GM19035 (cell line): ENCODE data around the gene CDK11B.
"Not testable (repeated sequence)": the region's sequence is repeated elsewhere in the genome, so short reads cannot be mapped to it uniquely, and the experiment has no call there.

Experiments used
- ATAC-seq: cut with Tn5 transposase; IDR thresholded peaks from one replicate; pipeline ENCODE4 v1.9.1; 2021; ENCODE audit not compliant: unreplicated experiment

CDK11B gene

DNA sequence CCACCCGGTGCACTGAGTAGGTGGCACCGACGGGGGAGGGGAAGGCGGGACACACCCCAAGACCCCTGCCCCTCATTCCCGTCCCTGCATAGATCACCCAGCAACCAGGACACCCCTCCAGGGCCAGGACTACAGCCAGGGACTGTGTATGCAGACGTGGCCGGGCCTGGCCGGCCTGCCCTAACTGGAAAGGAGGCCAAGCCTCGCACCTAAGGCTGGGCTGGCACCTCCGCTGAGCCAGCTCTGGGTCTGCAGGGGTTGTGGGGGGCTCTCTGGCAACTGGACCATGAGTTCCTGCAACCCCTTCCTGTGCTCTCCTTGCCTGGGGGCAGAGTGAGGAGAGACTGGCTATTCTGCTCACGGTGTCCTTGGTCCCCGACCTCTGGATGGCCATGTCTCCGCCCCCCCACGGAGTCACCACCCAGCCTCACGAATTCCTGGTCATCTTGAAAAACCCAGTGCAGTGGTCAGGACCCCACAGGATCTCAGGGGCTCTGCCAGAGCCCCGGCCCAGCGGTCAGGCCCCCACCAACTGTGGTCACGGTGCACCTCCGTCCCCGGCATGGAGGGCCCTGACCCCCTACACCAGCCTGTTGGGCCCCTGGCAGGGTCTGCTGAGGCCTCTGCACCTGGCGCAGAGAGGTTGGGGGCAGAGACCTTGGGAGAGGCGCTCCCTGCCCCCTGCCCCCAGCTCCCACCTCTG lies 57.8 kb downstream of the CDK11B start:
- no peak for ATAC-seq

DNA sequence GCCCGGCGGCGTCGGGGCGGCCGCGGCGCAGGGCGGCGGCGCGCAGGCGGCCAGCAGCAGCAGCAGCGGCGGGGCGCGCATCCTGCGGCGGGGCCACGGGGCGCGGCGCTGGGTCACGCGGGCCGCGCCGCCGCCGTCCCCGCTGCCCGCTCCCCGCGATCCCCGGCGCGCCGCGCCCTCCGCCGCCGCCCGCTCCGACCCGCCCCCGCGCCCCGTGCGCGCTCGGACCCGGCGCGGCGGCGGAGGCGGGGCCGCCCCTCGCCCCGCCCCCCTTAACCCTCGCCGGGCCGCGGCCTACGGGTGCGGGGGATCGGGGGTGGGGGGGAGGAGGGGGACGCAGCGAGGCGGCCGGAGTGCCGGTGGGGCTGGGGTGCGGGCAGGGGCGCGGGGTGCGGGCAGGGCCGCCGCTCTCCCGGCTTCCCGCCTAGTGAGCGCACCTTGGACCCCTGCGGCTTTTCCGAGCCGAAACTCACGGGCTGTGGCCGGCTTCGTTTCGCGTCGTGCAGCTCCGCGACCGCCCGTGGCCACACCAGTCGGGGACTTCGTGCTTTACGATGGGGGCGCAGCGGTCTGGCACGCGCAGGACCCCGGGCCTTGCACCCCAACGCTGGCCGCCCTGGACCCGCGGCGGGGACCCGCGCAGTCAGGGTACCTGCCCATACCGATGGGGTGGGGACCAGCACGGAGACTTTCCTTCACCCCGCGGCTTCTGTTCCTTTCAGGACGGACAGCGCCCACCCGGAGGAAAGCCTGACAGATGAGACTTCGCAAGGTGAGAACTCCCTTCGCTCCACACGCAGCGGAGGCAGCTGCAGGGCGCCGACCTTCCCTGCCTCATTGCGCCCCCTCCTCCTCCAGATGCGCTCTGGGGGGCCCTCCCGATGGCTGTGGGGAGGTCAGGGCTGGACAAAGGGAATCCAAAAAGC lies 58.6 kb downstream of the CDK11B start, which contains the start of gene FNDC10:
FNDC10 (minus strand) TSS at position 201 of the 926 bp plus-strand sequence; CDS start at position 81, 120 bp downstream.
- ATAC-seq: no peak

DNA sequence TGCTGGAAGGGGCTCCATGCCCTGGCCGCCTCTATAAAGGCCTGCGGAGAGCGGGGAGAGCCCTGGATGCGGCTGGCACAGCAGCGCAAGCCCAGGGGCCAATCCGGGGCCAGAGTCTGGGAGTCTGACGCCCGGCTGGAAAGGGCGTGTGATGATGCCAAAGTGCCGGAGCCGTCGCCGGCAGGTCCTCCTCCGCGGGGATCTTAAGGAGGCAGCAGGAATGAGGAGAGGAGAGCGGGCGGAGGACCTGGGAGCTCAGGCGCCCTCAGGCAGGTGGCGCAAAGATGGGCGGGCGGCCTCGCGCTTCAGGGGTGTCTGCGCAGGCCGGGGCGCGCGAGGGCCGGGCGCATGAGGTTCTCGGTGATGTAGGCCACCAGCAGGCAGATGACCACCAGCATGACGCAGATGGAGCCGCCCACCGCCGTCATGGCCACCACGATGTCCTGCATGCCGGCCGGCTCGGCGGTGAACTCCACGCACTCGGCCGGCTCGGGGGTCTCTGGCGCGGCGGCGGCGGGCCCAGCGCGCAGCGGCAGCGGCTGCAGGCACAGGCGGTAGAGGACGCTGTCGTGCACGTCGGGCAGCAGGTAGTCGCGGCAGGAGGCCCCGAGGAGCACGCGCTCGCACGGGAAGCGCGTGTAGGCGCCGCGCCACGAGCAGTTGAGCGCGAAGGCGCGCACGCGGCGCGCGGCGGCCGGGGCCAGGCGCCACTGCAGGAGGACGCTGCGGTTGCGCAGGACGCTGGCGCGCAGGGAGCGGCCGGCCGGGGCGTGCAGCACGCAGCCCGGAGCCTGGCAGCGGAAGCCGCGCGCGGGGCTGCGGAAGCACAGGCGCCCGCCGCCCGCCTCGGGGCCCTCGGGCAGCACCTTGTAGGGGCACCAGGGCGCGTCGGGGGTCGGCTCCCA lies 59.5 kb downstream of the CDK11B start:
- no peak for ATAC-seq

DNA sequence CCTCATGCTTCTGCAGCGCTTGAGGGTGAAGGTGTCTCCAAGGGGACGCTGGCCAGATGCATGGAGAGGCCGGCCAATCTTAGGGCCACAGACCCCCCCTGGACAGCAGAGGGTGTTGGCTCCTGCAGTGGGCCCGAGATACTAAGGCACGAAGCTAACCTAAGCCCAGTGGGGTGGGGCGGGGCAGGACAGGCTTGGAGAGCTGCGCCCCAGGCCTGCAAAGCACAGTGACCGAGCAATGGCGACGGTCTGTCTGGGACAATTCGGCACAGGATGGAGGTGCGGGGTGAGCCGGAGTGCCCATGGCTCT lies 60.1 kb downstream of the CDK11B start:
- no peak for ATAC-seq

DNA sequence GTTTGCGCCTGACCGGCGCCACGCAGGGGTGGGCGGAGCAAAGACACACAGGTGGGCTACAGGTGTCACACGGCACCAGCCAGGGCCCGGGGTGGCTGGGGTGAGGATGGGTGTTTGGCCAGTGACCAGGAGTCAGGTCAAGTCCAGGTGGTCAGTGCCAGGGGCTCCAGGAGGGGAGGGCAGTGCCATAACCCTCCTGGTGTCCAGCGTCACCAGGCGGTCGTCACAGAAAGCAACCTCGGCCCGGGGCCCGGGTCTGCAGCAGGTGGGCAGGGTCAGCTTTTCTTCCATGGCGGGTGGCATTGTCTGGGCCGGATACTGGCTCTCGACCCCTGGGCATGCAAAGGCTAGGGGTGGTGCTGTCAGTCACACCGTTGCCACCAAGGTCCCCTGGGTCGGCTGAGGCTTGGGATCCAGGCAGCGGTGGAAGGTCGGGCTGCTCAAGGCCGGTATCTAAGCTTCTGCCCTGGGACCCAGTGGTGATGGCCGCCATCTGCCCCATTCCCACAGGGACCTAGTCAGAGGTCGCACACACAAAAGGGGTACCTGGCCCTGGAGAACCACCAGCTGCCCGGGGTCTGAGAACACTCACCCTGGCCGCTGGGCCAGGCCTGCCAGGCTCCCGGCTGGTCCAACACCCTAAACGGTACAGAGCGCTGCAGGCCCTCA lies 60.6 kb downstream of the CDK11B start:
- no peak for ATAC-seq

DNA sequence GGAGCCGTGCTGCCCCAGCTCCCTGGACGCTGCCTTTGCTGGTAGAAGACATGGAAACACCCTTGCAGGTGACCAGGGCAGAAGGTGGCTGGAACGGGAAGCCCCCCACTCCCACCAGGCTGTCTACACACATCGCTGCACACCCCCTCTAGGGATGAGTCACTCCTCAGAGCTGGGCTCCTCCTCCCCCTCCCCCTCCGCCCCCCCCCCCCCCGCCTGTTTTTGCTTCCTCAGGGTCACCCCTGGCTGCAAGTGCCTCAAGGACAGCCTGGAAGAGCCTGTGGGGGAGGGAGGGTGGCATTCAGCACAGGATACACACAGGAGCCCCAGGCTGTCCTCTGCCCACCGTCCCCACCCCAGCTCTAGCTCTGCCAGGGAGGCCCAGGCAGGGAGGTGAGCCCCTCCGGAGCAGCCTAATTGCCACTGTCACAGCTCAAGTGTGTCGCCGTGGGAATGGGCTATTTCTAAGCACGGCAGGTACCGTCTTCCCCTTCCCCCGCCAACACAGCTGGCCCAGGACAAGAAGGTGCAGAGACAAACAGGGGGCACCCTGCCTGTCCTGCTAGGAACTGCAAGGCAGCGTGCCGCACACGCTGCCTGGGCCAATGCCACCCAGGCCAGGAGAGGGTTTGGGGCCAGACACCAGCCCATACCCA lies 61.4 kb downstream of the CDK11B start:
- no peak for ATAC-seq

DNA sequence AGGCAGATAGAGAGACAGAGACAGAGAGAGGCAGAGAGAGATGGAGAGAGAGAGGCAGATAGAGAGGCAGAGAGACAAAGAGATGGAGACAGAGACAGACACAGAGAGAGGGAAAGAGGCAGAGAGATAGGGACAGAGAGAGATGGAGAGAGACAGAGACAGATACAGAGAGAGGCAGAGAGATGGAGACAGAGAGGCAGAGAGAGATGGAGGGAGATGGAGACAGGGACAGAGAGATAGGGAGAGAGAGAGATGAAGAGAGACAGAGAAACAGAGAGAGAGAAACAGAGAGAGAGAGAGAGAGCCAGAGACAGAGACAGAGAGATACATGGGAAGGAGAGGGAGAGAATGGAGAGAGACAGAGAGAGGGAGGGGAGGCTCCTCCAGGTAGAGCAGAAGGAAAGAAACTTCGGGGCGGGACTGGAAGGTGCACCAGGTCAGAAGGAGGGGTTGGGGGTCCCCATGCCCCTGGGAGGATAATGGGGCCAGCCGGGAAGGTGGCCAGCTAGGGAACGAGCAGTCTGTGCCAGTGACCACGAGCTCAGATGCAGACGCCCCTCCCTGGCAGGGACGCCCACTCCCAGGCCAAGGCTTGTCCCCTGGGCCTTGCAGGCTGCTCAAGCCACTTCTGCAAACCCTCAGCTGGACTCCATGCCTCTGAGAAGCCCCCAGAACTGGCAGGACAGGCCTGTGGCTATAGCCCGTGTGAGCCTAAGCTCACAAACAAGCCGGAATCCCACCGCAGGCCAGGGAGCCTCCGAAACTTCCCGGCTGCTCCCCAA lies 62.1 kb downstream of the CDK11B start:
- ATAC-seq: no peak

DNA sequence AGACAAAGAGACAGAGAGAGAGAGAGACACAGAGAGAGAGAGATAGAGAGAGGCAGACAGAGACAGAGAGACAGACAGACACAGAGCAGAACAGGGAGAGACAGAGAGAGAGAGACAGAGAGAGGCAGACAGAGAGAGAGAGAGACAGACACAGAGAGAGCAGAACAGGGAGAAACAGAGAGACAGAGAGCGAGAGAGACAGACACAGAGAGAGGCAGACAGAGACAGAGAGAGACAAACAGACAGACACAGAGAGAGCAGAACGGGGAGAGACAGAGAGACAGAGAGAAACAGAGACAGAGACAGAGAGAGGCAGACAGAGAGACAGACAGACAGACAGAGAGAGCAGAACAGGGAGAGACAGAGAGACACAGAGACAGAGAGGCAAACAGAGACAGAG lies 63.5 kb downstream of the CDK11B start:
- ATAC-seq: not testable (repeated sequence)

DNA sequence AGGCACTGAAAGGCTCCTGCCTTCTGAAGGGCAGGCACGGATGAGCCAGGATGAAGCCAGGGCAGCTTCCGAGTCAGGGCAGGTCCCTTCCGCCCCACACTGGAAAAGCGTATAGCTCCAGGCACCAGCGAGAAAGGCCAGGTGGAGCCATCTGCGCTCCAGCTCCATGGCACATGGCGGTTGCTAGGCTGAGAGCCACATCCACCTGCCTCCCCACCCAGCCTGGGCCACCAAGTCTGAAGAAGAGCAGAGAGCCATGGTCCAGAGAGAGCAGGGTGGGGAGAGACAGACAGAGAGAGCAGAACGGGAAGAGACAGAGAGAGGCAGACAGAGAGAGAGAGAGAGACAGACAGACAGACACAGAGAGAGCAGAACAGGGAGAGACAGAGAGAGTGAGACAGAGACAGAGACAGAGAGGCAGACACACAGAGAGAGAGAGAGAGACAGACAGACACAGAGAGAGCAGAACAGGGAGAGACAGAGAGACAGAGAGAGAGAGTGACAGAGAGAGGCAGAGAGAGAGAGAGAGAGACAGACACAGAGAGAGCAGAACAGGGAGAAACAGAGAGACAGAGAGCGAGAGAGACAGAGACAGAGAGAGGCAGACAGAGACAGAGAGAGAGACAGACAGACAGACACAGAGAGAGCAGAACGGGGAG lies 64.1 kb downstream of the CDK11B start:
- no peak for ATAC-seq

DNA sequence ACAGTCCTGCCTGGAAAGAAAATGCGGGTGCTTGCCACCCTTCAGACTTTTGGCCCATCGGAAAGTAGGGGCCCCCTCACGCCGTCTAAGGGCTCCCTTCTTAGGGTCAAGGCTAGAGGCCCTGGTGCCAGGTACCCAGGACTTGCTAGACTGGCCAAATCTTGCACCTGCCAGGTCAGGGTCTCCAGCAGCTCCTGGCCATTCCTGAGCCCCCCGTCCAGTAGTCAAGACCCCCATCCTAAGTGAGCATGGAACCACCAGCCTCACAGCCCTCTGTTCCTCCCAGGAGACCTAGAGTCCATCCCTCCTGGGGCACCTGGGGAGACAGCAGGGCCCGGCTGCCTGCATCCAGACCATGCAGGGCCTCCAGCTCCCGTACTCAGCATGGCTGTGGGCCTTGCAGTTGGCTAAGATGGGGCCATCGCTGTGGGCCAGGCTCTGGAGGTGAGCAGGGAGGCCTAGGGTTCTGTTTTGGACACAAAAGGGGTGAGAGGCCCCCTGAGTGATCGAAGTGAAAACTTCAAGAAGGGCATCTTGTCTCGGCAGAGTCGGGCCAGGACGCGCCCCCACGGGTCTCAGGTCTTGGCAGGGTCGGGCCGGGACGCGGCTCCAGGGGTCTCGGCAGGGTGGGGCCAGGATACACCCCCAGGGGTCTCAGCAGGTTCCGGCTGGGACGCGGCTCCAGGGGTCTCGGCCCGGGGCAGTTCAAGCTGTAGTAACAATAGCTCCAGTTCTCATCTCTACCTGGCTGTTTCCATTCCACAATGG lies 64.8 kb downstream of the CDK11B start:
- no peak for ATAC-seq

DNA sequence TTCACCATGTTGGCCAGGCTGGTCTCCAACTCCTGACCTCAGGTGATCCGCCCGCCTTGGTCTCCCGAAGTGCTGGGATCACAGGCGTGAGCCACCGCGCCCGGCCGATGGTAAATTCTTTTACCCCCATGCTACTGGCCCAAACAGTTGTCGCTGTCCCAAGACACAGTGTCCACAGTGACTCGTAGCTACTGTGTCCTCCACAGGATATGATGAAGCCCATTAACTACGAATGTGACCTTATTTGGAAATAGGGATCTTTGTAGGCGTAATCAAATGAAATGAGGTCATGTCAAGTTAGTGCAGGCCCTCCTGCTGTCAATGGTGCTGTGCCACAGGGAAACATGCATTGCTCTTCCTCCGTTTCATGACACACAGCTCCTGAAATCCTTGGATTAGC lies 67.4 kb downstream of the CDK11B start:
- ATAC-seq: no peak
